ENCODE measurements around the gene ABCC1.

- no peak for TF ChIP-seq USF2 (IDR thresholded peaks at IDR 0.05; ENCODE audit: low read depth, low read length)
- no peak for TF ChIP-seq CTCF (conservative IDR thresholded peaks at IDR 0.05; ENCODE audit: low read depth, low read length)
- TF ChIP-seq BHLHE40 (IDR thresholded peaks at IDR 0.05; ENCODE audit: low read depth, low read length) = no peak
- TF ChIP-seq RAD21 (IDR thresholded peaks at IDR 0.05; ENCODE audit: low read length) = no peak
- no peak for TF ChIP-seq RCOR1 (IDR thresholded peaks at IDR 0.05; ENCODE audit: insufficient replicate concordance, low read length)
Observed at GRCh38 chr16:16166085-16166484, 216.7 kb downstream of the ABCC1 start.

All from IMR-90 (cell line).